Measurements from ENCODE around the gene CDKN2B-AS1.

The CDKN2B-AS1 gene

GRCh38 chr9:22008717-22009505 is 14.3 kb downstream of the CDKN2B-AS1 start, which contains the start of gene CDKN2B (continued):
- TF ChIP-seq ZBTB8A (tag by site-specific recombination; IDR thresholded peaks at IDR 0.05) (peak; percentile 65), ZNF561 (tag by site-specific recombination; IDR thresholded peaks at IDR 0.05; ENCODE audit: borderline replicate concordance) (0 out of 2 replicates have a peak, but pooled peaks have one; percentile 26), WT1 (tag by site-specific recombination; IDR thresholded peaks at IDR 0.05) (no peak), REPIN1 (tag by site-specific recombination; IDR thresholded peaks at IDR 0.05; ENCODE audit: low read depth) (peak; percentile 30; the same call in 1 of the 2 replicates), MYNN (tag by site-specific recombination; IDR thresholded peaks at IDR 0.05; ENCODE audit: borderline replicate concordance) (no peak), BCL11B (tag by site-specific recombination; IDR thresholded peaks at IDR 0.05; ENCODE audit: low read depth) (no peak), SCRT1 (tag by site-specific recombination; IDR thresholded peaks at IDR 0.05; ENCODE audit: borderline replicate concordance) (no peak), ZNF548 (tag by site-specific recombination; IDR thresholded peaks at IDR 0.05) (no peak), ZNF610 (tag by site-specific recombination; IDR thresholded peaks at IDR 0.05; ENCODE audit: borderline replicate concordance) (no peak), ZNF768 (tag by site-specific recombination; IDR thresholded peaks at IDR 0.05) (no peak), ZFP69B (tag by site-specific recombination; IDR thresholded peaks at IDR 0.05) (no peak), AEBP2 (tag by site-specific recombination; IDR thresholded peaks at IDR 0.05; ENCODE audit: borderline replicate concordance) (no peak), ZNF785 (tag by site-specific recombination; IDR thresholded peaks at IDR 0.05) (no peak), ZNF580 (tag by site-specific recombination; IDR thresholded peaks at IDR 0.05) (no peak), ZNF24 (tag by site-specific recombination; IDR thresholded peaks at IDR 0.05) (0 out of 2 replicates have a peak, but pooled peaks have one; percentile 29), ZNF324 (tag by site-specific recombination; IDR thresholded peaks at IDR 0.05) (peak; percentile 51; the same call in 1 of the 2 replicates), ZNF670 (tag by site-specific recombination; IDR thresholded peaks at IDR 0.05; ENCODE audit: low read depth) (no peak), GLIS2 (tag by site-specific recombination; IDR thresholded peaks at IDR 0.05) (peak; percentile 59), ZNF23 (tag by site-specific recombination; IDR thresholded peaks at IDR 0.05; ENCODE audit: borderline replicate concordance) (no peak), ZNF398 (tag by site-specific recombination; IDR thresholded peaks at IDR 0.05) (no peak), REST (tag by site-specific recombination; IDR thresholded peaks at IDR 0.05) (no peak), ZNF184 (tag by site-specific recombination; IDR thresholded peaks at IDR 0.05) (no peak), KLF1 (tag by site-specific recombination; IDR thresholded peaks at IDR 0.05) (peak; percentile 15; the same call in 1 of the 2 replicates), ZBTB44 (tag by site-specific recombination; IDR thresholded peaks at IDR 0.05) (no peak), ZNF704 (tag by site-specific recombination; IDR thresholded peaks at IDR 0.05) (no peak), ZNF624 (tag by site-specific recombination; IDR thresholded peaks at IDR 0.05) (no peak), ZNF623 (tag by site-specific recombination; IDR thresholded peaks at IDR 0.05) (no peak), ZNF19 (tag by site-specific recombination; IDR thresholded peaks at IDR 0.05; ENCODE audit: low read depth) (no peak)
